ENCODE measurements around the gene ARL4A.

The ARL4A gene

DNA sequence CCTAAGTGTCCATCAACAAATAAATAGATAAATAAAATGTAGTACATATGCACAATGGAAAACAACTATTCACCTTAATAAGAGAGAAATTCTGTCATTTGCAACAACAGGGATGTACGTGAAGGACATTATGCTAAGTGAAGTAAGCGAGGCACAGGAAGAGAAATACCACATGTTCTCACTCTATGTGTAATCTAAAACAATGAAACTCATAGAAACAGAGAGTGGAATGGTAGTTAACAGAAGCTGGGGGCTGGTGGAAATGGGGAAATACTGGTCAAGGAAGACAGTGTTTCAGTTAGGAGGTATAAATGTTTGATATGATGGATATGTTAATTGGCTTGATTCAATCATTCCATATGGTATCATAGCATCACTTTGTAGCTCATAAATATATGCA is 43.1 kb downstream of the ARL4A start:
- peaks cover 0 to 8% of the 10 kb centered on the region in 2 donors for H3K4me1 ChIP-seq (ENCODE audit: control insufficient read depth in 1 of 2, insufficient read depth in 2 of 2, low read length in 2 of 2)
- no peak overlapping the region for H3K27ac ChIP-seq (ENCODE audit: low read length)
- H3K27me3 ChIP-seq (ENCODE audit: low read depth, low read length): no peaks in the 10 kb centered on the region
- no peaks in the 10 kb centered on the region for H3K9me3 ChIP-seq (ENCODE audit: control insufficient read depth in 1 of 2, low read length in 2 of 2)
- H3K36me3 ChIP-seq (ENCODE audit: control insufficient read depth in 1 of 2, insufficient read depth in 2 of 2, low read length in 2 of 2): no peaks in the 10 kb centered on the region
- H3K4me3 ChIP-seq (ENCODE audit: low read depth in 1 of 2, low read length in 2 of 2): no peak overlapping the region

DNA sequence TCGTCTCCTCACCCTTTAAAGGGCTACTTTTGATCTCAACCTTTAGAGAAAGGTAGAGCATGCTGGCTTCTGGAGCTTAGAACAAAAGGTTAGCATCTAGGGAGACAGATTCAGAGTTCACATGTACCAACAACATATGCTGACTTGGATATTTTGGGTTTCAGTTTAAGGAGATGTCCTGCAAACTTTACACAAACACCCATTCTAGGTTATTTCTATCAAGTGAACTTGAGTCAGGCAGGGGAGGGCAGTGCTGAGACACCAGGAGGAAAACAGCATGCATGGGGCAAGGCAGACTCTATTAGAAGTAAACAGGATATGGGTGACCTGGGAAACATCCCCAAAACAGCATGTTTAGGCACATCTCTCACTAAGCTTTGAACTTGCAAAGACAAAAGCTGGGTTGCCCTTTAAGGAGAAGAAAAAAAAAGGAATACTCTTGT is 43.8 kb downstream of the ARL4A start:
- H3K4me1 ChIP-seq (ENCODE audit: control insufficient read depth in 1 of 2, insufficient read depth in 2 of 2, low read length in 2 of 2): peaks cover 0 to 8% of the 10 kb centered on the region in 2 donors
- H3K36me3 ChIP-seq (ENCODE audit: control insufficient read depth in 1 of 2, insufficient read depth in 2 of 2, low read length in 2 of 2): no peaks in the 10 kb centered on the region
- no peaks in the 10 kb centered on the region for H3K9me3 ChIP-seq (ENCODE audit: control insufficient read depth in 1 of 2, low read length in 2 of 2)
- H3K27me3 ChIP-seq (ENCODE audit: low read depth, low read length): no peaks in the 10 kb centered on the region
- no peak overlapping the region for H3K4me3 ChIP-seq (ENCODE audit: low read depth in 1 of 2, low read length in 2 of 2)
- H3K27ac ChIP-seq (ENCODE audit: low read length): no peak overlapping the region

DNA sequence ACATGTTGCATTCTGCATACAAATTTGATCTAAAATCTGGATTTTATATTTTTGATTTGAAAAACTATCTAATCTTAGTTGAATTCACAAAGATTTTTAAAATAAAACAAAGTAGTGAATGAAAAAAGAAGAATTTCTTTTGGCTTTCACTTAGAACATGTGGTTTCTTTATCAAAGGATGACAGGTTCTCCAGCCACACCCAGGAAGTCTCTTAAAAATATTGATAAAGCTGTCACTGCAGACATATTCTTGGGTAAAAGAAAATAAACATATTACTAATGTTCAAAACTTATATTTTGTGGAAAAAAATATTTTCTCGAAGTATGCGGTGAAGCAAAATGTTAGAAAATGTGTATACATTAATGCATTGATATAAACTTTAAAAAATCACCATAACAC is 44.3 kb downstream of the ARL4A start:
- peaks cover 0 to 8% of the 10 kb centered on the region in 2 donors for H3K4me1 ChIP-seq (ENCODE audit: control insufficient read depth in 1 of 2, insufficient read depth in 2 of 2, low read length in 2 of 2)

DNA sequence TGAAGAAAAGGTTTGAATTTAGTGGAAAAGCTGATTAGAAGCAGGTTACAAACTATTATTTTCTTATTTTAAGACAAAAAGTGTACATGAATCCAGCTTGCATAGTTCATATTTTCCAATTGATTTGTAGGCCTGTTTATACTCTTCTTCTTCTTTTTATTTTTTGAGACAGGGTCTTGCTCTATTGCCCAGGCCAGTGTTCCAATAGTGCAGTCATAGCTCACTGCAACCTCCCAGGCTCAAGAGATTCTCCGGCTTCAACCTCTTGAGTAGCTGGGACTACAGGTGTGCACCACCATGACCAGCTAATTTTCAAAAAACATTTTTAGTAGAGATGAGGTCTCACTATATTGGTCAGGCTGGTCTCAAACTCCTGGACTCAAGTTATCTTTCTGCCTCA is 45.0 kb downstream of the ARL4A start:
- no peaks in the 10 kb centered on the region for H3K27me3 ChIP-seq (ENCODE audit: low read depth, low read length)
- peaks cover 0 to 8% of the 10 kb centered on the region in 2 donors for H3K4me1 ChIP-seq (ENCODE audit: control insufficient read depth in 1 of 2, insufficient read depth in 2 of 2, low read length in 2 of 2)
- no peak overlapping the region for H3K4me3 ChIP-seq (ENCODE audit: low read depth in 1 of 2, low read length in 2 of 2)
- H3K9me3 ChIP-seq (ENCODE audit: control insufficient read depth in 1 of 2, low read length in 2 of 2): no peaks in the 10 kb centered on the region
- no peak overlapping the region for H3K27ac ChIP-seq (ENCODE audit: low read length)
- no peaks in the 10 kb centered on the region for H3K36me3 ChIP-seq (ENCODE audit: control insufficient read depth in 1 of 2, insufficient read depth in 2 of 2, low read length in 2 of 2)

More for the DNA sequence above, 44.3 kb downstream of the ARL4A start:
- H3K36me3 ChIP-seq (ENCODE audit: control insufficient read depth in 1 of 2, insufficient read depth in 2 of 2, low read length in 2 of 2): no peaks in the 10 kb centered on the region
- H3K9me3 ChIP-seq (ENCODE audit: control insufficient read depth in 1 of 2, low read length in 2 of 2): no peaks in the 10 kb centered on the region
- H3K4me3 ChIP-seq (ENCODE audit: low read depth in 1 of 2, low read length in 2 of 2): no peak overlapping the region
- no peak overlapping the region for H3K27ac ChIP-seq (ENCODE audit: low read length)
- no peaks in the 10 kb centered on the region for H3K27me3 ChIP-seq (ENCODE audit: low read depth, low read length)

DNA sequence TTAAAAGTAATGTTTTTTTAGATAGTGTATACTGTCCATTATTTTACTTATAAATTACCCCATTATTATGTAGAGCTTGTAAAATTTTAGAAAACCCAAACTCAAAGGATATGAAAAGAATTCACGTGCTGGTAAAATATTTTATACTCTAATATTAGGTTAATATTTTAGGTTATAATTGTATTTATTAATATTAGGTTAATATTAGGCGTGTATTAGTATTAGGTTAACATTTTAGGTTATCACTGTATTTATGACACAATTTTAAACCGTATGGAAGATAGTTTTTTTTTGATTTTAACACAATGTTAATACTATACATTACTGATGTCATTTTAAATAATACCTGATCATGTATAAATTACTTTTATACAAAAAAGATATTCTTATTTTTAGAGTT is 48.5 kb downstream of the ARL4A start:
- Histone ChIP-seq H3K36me3 (ENCODE audit: control insufficient read depth in 1 of 2, insufficient read depth in 2 of 2, low read length in 2 of 2) (no peaks in the 10 kb centered on the region), H3K4me1 (ENCODE audit: control insufficient read depth in 1 of 2, insufficient read depth in 2 of 2, low read length in 2 of 2) (no peaks in the 10 kb centered on the region), H3K27ac (ENCODE audit: low read length) (no peak overlapping the region), H3K27me3 (ENCODE audit: low read depth, low read length) (no peaks in the 10 kb centered on the region), H3K4me3 (ENCODE audit: low read depth in 1 of 2, low read length in 2 of 2) (no peak overlapping the region), H3K9me3 (ENCODE audit: control insufficient read depth in 1 of 2, low read length in 2 of 2) (no peaks in the 10 kb centered on the region)

DNA sequence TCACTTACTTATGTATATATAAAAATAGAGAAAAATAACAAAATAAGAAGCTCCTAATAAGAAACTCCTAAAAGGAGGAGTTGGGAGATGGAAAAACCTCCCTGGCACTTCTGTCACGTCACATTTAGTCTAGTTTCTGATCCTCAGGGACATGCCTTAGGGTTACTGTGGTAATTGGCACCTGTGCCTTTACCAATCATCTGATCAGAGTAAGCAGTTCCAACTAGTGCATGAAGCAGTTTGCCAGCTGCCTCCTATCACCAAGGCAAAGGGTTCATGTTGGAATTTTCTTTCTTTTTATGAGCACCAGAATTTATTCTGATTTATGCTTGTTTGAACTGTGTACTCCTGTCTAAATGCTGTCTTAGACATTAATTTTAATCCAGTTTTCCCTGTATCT is 49.9 kb downstream of the ARL4A start:
- H3K36me3 ChIP-seq (ENCODE audit: control insufficient read depth in 1 of 2, insufficient read depth in 2 of 2, low read length in 2 of 2): no peaks in the 10 kb centered on the region
- H3K4me3 ChIP-seq (ENCODE audit: low read depth in 1 of 2, low read length in 2 of 2): no peak overlapping the region
- H3K9me3 ChIP-seq (ENCODE audit: control insufficient read depth in 1 of 2, low read length in 2 of 2): no peaks in the 10 kb centered on the region
- no peak overlapping the region for H3K27ac ChIP-seq (ENCODE audit: low read length)
- no peaks in the 10 kb centered on the region for H3K27me3 ChIP-seq (ENCODE audit: low read depth, low read length)
- H3K4me1 ChIP-seq (ENCODE audit: control insufficient read depth in 1 of 2, insufficient read depth in 2 of 2, low read length in 2 of 2): no peaks in the 10 kb centered on the region

DNA sequence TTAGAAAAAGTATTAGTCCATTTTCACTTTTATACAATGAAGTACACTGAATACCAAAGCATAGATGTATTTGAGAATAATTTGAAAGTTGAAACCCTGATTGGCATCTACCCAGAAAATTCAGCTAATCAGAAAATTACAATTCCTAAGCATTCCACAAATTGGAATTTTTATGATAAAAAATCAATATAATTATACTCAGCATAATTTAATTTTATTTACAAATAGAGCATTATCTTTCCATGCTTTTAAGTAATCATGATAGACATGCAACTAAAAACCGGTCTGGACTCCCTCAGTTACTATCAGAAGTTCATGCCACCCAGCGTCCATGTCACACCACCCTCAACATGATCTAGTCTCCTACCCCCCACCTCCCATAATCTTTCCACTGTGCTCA is 50.4 kb downstream of the ARL4A start:
- H3K27me3 ChIP-seq (ENCODE audit: low read depth, low read length): no peaks in the 10 kb centered on the region
- H3K27ac ChIP-seq (ENCODE audit: low read length): no peak overlapping the region
- no peaks in the 10 kb centered on the region for H3K9me3 ChIP-seq (ENCODE audit: control insufficient read depth in 1 of 2, low read length in 2 of 2)
- no peaks in the 10 kb centered on the region for H3K4me1 ChIP-seq (ENCODE audit: control insufficient read depth in 1 of 2, insufficient read depth in 2 of 2, low read length in 2 of 2)
- H3K4me3 ChIP-seq (ENCODE audit: low read depth in 1 of 2, low read length in 2 of 2): no peak overlapping the region
- H3K36me3 ChIP-seq (ENCODE audit: control insufficient read depth in 1 of 2, insufficient read depth in 2 of 2, low read length in 2 of 2): no peaks in the 10 kb centered on the region

DNA sequence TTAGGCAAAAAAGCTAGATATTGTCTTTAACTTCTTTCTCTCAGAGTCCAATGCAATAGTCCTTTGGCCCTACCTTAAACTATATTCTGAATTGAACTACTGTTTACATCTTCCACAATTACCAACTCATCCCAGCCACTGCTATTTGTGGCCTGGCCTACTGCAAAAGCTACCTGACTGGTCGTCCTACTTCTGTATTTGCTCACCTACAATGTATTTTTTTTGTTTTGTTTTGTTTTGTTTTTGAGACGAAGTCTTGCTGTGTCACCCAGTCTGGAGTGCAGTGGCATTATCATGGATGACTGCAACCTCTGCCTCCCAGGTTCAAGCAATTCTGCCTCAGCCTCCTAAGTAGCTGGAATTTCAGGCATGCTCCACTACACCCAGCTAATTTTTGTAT is 51.2 kb downstream of the ARL4A start:
- Histone ChIP-seq H3K27me3 (ENCODE audit: low read depth, low read length) (no peaks in the 10 kb centered on the region), H3K36me3 (ENCODE audit: control insufficient read depth in 1 of 2, insufficient read depth in 2 of 2, low read length in 2 of 2) (no peaks in the 10 kb centered on the region), H3K4me3 (ENCODE audit: low read depth in 1 of 2, low read length in 2 of 2) (no peak overlapping the region), H3K27ac (ENCODE audit: low read length) (no peak overlapping the region), H3K4me1 (ENCODE audit: control insufficient read depth in 1 of 2, insufficient read depth in 2 of 2, low read length in 2 of 2) (no peaks in the 10 kb centered on the region), H3K9me3 (ENCODE audit: control insufficient read depth in 1 of 2, low read length in 2 of 2) (no peaks in the 10 kb centered on the region)
